ENCODE measurements around the gene ARID3C. TPM values are rescaled to one million over a fixed set of nuclear protein-coding genes. Genes with fewer than 3 reads are reported as not detected.
A peak's percentile ranks its signal among the peaks of the same experiment; 100 is the strongest.

Gene ARID3C
- total and polyA plus RNA-seq, 2 experiments from 2014 or later: 0.49 TPM; not detected in 1

GRCh38 chr9:34665381-34666250, 36.8 kb upstream of the ARID3C start:
- Histone ChIP-seq H3K27me3 (ENCODE audit: insufficient read depth) (no peaks in the 10 kb centered on the region), H3K4me3 (peak overlapping the region; percentile 98), H3K79me2 (replicated peaks; ENCODE audit: insufficient read depth) (peaks cover 8% of the 10 kb centered on the region; the same call in 1 of the 2 replicates), H3K9me2 (ENCODE audit: insufficient read depth) (no peaks in the 10 kb centered on the region), H3K4me2 (peak overlapping the region; percentile 100), H3K27ac (ENCODE audit: low read depth) (peak overlapping the region; percentile 99), H2AFZ (peak overlapping the region; percentile 99), H3K36me3 (ENCODE audit: insufficient read depth) (no peaks in the 10 kb centered on the region), H3F3A (replicated peaks; ENCODE audit: low read depth) (no peaks in the 10 kb centered on the region), H4K20me1 (replicated peaks; ENCODE audit: insufficient read depth) (peaks cover 3% of the 10 kb centered on the region; the same call in 1 of the 2 replicates), H3K4me1 (ENCODE audit: insufficient read depth) (peaks cover 3% of the 10 kb centered on the region)
- Mint-ChIP-seq H3K4me1 (peaks cover 8% of the 10 kb centered on the region), H3K36me3 (ENCODE audit: low read depth) (peaks cover 27% of the 10 kb centered on the region), H3K4me3 (peak overlapping the region; percentile 82), H3K27me3 (ENCODE audit: insufficient read depth, low read depth, poor library complexity) (peaks cover 14% of the 10 kb centered on the region), H3K9me3 (peaks cover 15% of the 10 kb centered on the region), H3K27ac (peak overlapping the region; percentile 98)
- DNase-seq (ENCODE audit: low spot score) (peak; percentile 99), ATAC-seq (peak; percentile 77)
- TF ChIP-seq CREB1 (CRISPR knock-in tag; IDR thresholded peaks at IDR 0.05; ENCODE audit: low read depth): peak; percentile 97
- no peak for TF ChIP-seq EZH2phosphoT487 (IDR thresholded peaks at IDR 0.05; ENCODE audit: unreplicated experiment)
- peak; percentile 84 for TF ChIP-seq POLR2AphosphoS5 (IDR thresholded peaks at IDR 0.05; ENCODE audit: low read depth)
- TF ChIP-seq ETS1 (IDR thresholded peaks at IDR 0.05): no peak

- Histone ChIP-seq H3K4me3 (peak overlapping the region; percentile 98), H3K4me1 (ENCODE audit: insufficient read depth) (peaks cover 3% of the 10 kb centered on the region), H3K27ac (ENCODE audit: low read depth) (no peak overlapping the region), H3K9me2 (ENCODE audit: insufficient read depth) (no peaks in the 10 kb centered on the region), H3K79me2 (replicated peaks; ENCODE audit: insufficient read depth) (peaks cover 8% of the 10 kb centered on the region; the same call in 1 of the 2 replicates), H2AFZ (peak overlapping the region; percentile 91), H3K27me3 (ENCODE audit: insufficient read depth) (no peaks in the 10 kb centered on the region), H4K20me1 (replicated peaks; ENCODE audit: insufficient read depth) (peaks cover 3% of the 10 kb centered on the region; the same call in 1 of the 2 replicates), H3K4me2 (peak overlapping the region; percentile 100), H3F3A (replicated peaks; ENCODE audit: low read depth) (no peaks in the 10 kb centered on the region), H3K36me3 (ENCODE audit: insufficient read depth) (no peaks in the 10 kb centered on the region)
- Mint-ChIP-seq H3K9me3 (peaks cover 10% of the 10 kb centered on the region), H3K4me3 (peak overlapping the region; percentile 82), H3K27me3 (ENCODE audit: insufficient read depth, low read depth, poor library complexity) (peaks cover 11% of the 10 kb centered on the region), H3K27ac (no peak overlapping the region), H3K4me1 (peaks cover 8% of the 10 kb centered on the region), H3K36me3 (ENCODE audit: low read depth) (peaks cover 23% of the 10 kb centered on the region)
- ATAC-seq (peak; percentile 73), DNase-seq (ENCODE audit: low spot score) (no peak)
- TF ChIP-seq EZH2 (IDR thresholded peaks at IDR 0.05; ENCODE audit: low read depth, unreplicated experiment) (no peak), CREB1 (CRISPR knock-in tag; IDR thresholded peaks at IDR 0.05; ENCODE audit: low read depth) (no peak), JUNB (IDR thresholded peaks at IDR 0.05; ENCODE audit: unreplicated experiment) (no peak), POLR2AphosphoS5 (IDR thresholded peaks at IDR 0.05; ENCODE audit: low read depth) (no peak), ZNF331 (CRISPR knock-in tag; IDR thresholded peaks at IDR 0.05; ENCODE audit: low read depth) (no peak), CTCF (conservative IDR thresholded peaks at IDR 0.05; ENCODE audit: low read depth in 2 of 2) (no peak), STAT1 (IDR thresholded peaks at IDR 0.05; ENCODE audit: unreplicated experiment) (no peak), ZNF114 (CRISPR knock-in tag; IDR thresholded peaks at IDR 0.05) (no peak), NANOG (IDR thresholded peaks at IDR 0.05; ENCODE audit: borderline replicate concordance) (no peak), ETS1 (IDR thresholded peaks at IDR 0.05) (no peak; the same call in 1 of the 2 replicates), EZH2phosphoT487 (IDR thresholded peaks at IDR 0.05; ENCODE audit: unreplicated experiment) (no peak), REST (IDR thresholded peaks at IDR 0.05; ENCODE audit: unreplicated experiment) (no peak)
Measured at GRCh38 chr9:34665067-34665380, 36.2 kb upstream of the ARID3C start.

All from GM23338 (cell line).